Skeletal muscle cell (primary cell): Measurements from ENCODE around the gene AIG1.

Experiments
- DNase-seq: peaks from one replicate; pipeline ENCODE4 v3.0.0-alpha.2; 2010; ENCODE audit warnings: low read depth
- H3K4me3 ChIP-seq: 2 replicates; pipeline ENCODE4 v1.5.1; 2011; ENCODE audit warnings: low read depth, mild to moderate bottlenecking, control low read depth, low read length, moderate library complexity

Gene AIG1

DNA sequence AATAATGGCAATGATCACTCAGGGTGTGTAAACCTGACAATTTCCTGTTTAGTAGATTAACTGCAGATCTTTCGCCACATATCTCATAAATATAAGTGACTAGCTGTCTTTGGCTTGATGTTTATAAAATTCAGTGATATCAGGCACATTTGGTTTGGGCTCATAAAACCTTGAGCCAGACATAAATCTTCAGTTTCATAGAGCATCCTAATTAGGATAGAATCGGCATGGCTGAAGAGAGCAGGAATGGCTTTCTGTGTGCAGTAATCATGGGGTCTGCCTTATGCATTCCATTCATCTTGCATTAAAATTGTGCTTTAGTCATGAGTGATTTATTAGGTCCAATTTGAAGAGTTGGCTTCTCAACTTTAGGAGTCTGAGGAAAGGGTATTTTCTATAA lies 27.2 kb downstream of the AIG1 start:
- H3K4me3 ChIP-seq: no peak overlapping the region
- no peak for DNase-seq

GRCh38 chr6:143090314-143091044 lies 29.8 kb downstream of the AIG1 start:
- no peak overlapping the region for H3K4me3 ChIP-seq
- DNase-seq: no peak

- no peak overlapping the region for H3K4me3 ChIP-seq
- no peak for DNase-seq
These were observed 32.1 kb downstream of the AIG1 start for GRCh38 chr6:143092768-143093167.

DNA sequence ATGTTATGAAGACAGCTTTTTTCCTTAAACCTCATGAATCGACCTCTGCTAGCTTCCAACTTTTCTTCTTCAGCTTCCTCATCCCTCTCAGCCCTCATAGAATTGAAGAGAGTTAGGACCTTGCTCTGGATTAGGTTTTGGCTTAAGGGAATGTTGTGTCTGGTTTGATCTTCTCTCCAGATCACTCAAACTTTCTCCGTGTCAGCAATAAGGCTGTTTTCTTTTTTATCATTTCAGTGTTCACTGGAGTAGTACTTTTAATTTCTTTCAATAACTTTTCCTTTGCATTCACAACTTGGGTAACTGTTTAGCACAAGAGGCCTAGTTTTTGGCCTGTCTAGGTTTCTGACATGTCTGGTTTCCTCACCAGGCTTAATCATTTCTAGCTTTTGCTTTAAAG lies 32.6 kb downstream of the AIG1 start:
- no peak for DNase-seq
- no peak overlapping the region for H3K4me3 ChIP-seq

DNA sequence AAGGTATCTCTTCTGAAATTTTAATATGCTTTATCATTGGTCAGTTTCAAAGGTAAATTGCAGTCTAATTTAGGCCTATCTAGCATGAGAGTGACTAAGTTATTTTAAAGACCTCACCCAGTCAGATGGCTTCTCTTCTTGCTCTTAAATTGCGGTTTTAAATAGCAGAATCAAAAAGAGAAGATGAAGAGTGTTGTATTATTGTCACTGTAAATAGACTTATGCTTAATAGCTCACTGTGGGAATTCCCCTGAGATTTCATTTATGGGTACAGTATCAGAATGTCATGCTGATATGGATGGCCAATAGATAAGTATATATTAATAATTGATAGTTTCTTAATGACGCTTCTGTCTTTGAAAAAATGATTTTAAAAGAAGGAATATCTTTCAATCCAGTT lies 35.7 kb downstream of the AIG1 start:
- H3K4me3 ChIP-seq: no peak overlapping the region
- DNase-seq: no peak

DNA sequence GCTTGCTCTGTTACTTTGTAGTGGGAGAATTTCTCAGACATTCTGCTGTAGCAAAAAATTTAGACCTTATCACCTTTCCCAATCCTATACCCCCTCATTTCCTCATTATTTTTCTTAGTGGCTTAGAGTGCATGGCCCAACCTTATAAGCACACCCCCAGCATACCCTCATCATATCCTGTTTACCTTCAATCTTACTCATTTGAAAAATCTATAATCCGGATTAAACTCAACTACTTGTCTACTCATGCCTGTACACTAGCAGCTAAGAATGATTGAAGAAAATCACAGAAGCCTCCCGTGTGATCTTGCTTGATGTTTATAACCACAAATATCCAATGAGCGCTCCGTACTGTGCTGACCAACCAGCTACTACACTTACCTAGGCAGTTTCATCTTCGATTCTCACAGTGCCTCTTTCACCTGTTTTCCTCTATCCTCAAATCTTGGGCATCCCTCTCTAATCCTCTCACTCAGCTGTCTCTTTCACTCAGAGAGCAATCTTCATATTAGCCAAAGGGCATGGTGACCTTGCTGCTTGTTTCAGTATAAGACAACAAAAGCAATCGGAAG lies 36.6 kb downstream of the AIG1 start:
- DNase-seq: no peak
- no peak overlapping the region for H3K4me3 ChIP-seq

DNA sequence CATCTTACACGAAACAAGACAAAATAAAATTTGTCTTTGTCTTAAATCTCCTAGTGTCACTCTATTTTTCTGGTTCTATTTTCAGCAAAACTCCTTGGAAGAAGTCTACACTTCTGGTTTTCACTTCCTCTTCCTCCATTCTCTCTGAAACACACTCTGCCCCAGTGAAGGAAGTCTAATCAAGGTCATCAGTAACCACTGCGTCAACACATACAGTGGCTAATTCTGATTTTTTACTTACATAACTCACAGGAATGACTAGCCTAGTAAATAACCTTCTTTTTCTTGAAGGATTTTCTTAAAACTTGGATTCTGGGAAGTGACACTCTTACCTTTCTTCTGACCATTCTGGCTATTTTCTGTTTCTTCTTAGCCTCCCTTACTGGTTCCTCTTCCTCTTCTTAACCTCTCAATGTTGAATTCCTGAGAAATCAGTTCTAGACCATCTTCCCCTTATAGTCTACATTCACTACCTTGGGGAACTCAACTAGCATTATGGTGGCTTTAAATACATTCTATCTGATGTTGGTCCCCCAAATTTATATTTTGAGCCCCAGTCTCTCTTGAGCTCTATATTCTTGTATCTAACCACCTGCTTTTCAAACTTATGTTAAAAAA lies 37.5 kb downstream of the AIG1 start:
- DNase-seq: no peak
- H3K4me3 ChIP-seq: no peak overlapping the region

GRCh38 chr6:143099647-143100046 lies 39.0 kb downstream of the AIG1 start:
- no peak overlapping the region for H3K4me3 ChIP-seq
- no peak for DNase-seq

- H3K4me3 ChIP-seq: no peak overlapping the region
- no peak for DNase-seq
These were observed 39.7 kb downstream of the AIG1 start for GRCh38 chr6:143100429-143100828.

- no peak overlapping the region for H3K4me3 ChIP-seq
These were observed 43.2 kb downstream of the AIG1 start for GRCh38 chr6:143103916-143104315.

GRCh38 chr6:143107440-143107839 lies 46.8 kb downstream of the AIG1 start:
- no peak overlapping the region for H3K4me3 ChIP-seq
- no peak for DNase-seq

More at GRCh38 chr6:143103916-143104315, 43.2 kb downstream of the AIG1 start:
- no peak for DNase-seq

GRCh38 chr6:143107911-143108761 lies 47.4 kb downstream of the AIG1 start:
- no peak overlapping the region for H3K4me3 ChIP-seq
- DNase-seq: no peak

- no peak for DNase-seq
- no peak overlapping the region for H3K4me3 ChIP-seq
These were observed 48.5 kb downstream of the AIG1 start for GRCh38 chr6:143109196-143109595.

DNA sequence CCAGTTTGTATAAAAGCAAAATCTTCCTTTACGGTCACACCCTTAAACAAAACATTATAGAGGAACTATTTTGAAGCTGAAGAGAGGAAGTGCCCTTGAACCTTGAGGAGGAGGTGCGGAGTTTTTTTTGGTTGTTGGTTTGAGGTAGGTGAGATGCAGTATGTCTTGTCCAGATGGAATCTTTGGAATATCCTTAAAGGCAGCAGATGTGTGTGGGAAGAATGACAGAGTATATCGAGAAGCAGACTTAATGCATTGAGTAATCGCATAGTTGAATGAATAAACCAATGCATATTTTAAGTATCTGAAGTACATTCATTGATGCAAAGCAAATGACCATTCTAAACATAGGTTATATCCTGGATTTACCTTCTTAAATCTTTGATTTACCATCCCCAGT lies 49.9 kb downstream of the AIG1 start:
- DNase-seq: peak; percentile 12
- no peak overlapping the region for H3K4me3 ChIP-seq

- DNase-seq: no peak
- no peak overlapping the region for H3K4me3 ChIP-seq
These were observed 50.3 kb downstream of the AIG1 start for GRCh38 chr6:143110996-143111395.

DNA sequence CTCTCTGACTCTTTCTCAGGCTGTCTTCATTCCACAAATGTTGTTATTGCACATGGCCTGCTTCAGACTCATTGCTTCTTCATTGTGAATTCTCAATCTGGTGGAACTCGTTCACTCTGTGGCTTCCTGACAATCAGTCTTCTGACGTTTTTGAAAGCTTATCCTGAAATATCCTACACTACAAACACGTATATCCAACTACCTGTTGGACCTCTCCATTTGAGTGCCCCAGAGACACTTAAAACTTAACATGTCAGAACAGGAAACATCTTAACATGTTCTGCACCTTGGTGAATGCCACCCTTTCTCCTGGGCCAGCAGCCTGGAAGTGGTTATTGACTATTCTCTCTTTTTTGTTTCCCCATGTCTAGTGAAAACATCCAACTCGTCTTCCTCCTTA lies 50.8 kb downstream of the AIG1 start:
- DNase-seq: no peak
- no peak overlapping the region for H3K4me3 ChIP-seq

GRCh38 chr6:143112084-143112768 lies 51.5 kb downstream of the AIG1 start:
- no peak overlapping the region for H3K4me3 ChIP-seq
- DNase-seq: no peak

DNA sequence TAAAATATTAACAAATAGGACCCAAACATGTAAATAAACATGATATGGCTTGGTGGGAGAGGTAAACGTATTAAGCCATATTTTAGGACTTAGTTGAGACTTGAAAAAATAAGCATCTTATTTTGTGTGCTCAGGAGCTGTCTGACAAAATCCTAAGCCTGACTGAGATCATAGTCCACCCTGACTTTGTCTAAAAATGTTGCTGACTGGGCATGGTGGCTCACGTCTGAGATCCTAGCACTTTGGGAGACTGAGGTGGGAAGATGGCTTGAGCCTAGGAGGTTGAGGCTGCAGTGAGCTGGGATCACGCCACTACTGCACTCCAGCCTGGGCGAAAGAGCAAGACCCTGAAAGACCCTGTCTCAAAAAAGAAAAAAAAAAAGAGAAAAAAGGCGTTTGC lies 52.1 kb downstream of the AIG1 start:
- DNase-seq: no peak
- no peak overlapping the region for H3K4me3 ChIP-seq

DNA sequence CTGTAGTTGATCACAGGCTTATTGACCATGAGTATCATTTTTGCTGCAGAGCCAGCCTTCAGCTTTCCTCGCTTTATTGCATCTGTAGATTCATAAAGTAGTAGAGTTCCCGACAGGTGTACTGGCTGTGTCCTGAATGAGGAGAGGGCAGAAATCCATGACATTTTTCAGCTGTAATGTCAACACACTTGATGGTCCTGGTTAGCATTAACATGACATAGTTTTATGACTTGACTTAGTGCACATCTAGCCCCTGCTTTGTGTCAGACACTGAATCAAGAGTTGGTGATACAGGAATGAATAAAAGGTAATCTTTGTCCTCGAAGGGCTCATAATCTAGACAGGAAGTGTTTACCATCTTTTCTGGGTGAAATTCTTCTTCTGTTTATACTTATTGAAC lies 55.0 kb downstream of the AIG1 start:
- DNase-seq: no peak

GRCh38 chr6:143117108-143117507 lies 56.4 kb downstream of the AIG1 start:
- no peak for DNase-seq
- H3K4me3 ChIP-seq: no peak overlapping the region

More for the DNA sequence above, 55.0 kb downstream of the AIG1 start:
- H3K4me3 ChIP-seq: no peak overlapping the region
